Activated naive CD4-positive, alpha-beta T cell treated with anti-CD3 and anti-CD28 coated beads, Interleukin-2, amount 50 U/mL, for 24 hours (primary cell): ENCODE data around the gene UPB1.

Experiments
- H3K27ac Mint-ChIP-seq: one replicate; pipeline ENCODE4 v1.8.0; 2021; ENCODE audit warnings: mild to moderate bottlenecking, mixed read lengths
- H3K27me3 Mint-ChIP-seq: one replicate; pipeline ENCODE4 v1.8.0; 2021; ENCODE audit warnings: mixed read lengths
- H3K36me3 Mint-ChIP-seq: one replicate; pipeline ENCODE4 v1.8.0; 2021; ENCODE audit warnings: mixed read lengths
- H3K4me1 Mint-ChIP-seq: one replicate; pipeline ENCODE4 v1.8.0; 2021; ENCODE audit warnings: mixed read lengths
- H3K4me3 Mint-ChIP-seq: one replicate; pipeline ENCODE4 v1.8.0; 2021; ENCODE audit warnings: mild to moderate bottlenecking, mixed read lengths
- H3K9me3 Mint-ChIP-seq: one replicate; pipeline ENCODE4 v1.8.0; 2021; ENCODE audit warnings: mixed read lengths

Gene UPB1

GRCh38 chr22:24495365-24495675 lies 188 bp downstream of the UPB1 start:
- no peaks in the 10 kb centered on the region for H3K9me3 Mint-ChIP-seq

GRCh38 chr22:24496234-24496633 lies 1.1 kb downstream of the UPB1 start:
- peaks cover 11% of the 10 kb centered on the region for H3K4me1 Mint-ChIP-seq
- peaks cover 15% of the 10 kb centered on the region for H3K27me3 Mint-ChIP-seq

More at GRCh38 chr22:24495365-24495675, 188 bp downstream of the UPB1 start:
- Mint-ChIP-seq H3K36me3 (no peaks in the 10 kb centered on the region), H3K4me1 (peaks cover 11% of the 10 kb centered on the region), H3K27ac (no peak overlapping the region), H3K27me3 (peaks cover 15% of the 10 kb centered on the region), H3K4me3 (no peak overlapping the region)

GRCh38 chr22:24496661-24497060 lies 1.5 kb downstream of the UPB1 start:
- peaks cover 11% of the 10 kb centered on the region for H3K4me1 Mint-ChIP-seq
- H3K27ac Mint-ChIP-seq, result no peak overlapping the region
- H3K36me3 Mint-ChIP-seq, result no peaks in the 10 kb centered on the region
- H3K27me3 Mint-ChIP-seq, result peaks cover 15% of the 10 kb centered on the region
- no peak overlapping the region for H3K4me3 Mint-ChIP-seq
- H3K9me3 Mint-ChIP-seq, result no peaks in the 10 kb centered on the region

More at GRCh38 chr22:24496234-24496633, 1.1 kb downstream of the UPB1 start:
- no peak overlapping the region for H3K4me3 Mint-ChIP-seq
- no peak overlapping the region for H3K27ac Mint-ChIP-seq
- no peaks in the 10 kb centered on the region for H3K9me3 Mint-ChIP-seq
- H3K36me3 Mint-ChIP-seq, result no peaks in the 10 kb centered on the region

DNA sequence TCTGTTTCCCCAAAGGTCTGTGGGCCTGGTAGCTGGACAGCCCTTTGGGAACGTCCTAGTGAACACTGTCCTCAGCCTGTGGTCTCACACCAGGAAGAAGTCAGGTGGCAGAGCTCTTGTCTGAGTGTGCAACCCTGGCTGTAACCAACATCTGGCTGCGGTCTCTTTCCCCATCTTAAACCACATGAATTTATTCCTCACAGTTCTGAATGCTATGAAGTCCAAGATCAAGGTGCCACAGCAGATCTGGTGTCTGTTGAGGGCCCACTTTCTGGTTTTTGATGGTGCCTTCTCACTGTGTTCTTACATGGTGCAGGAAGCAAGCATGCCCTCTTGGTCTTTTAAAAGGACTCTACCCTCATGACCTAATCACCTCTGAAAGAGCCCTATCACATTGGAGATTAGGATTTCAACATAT lies 2.7 kb downstream of the UPB1 start:
- Mint-ChIP-seq H3K4me1 (peaks cover 11% of the 10 kb centered on the region), H3K36me3 (no peaks in the 10 kb centered on the region), H3K27me3 (peaks cover 10% of the 10 kb centered on the region), H3K4me3 (no peak overlapping the region), H3K9me3 (no peaks in the 10 kb centered on the region), H3K27ac (peak overlapping the region; percentile 4)

- Mint-ChIP-seq H3K4me3 (no peak overlapping the region), H3K9me3 (no peaks in the 10 kb centered on the region), H3K36me3 (no peaks in the 10 kb centered on the region), H3K4me1 (peaks cover 15% of the 10 kb centered on the region), H3K27ac (no peak overlapping the region), H3K27me3 (peaks cover 5% of the 10 kb centered on the region)
Observed at GRCh38 chr22:24498824-24499223, 3.7 kb downstream of the UPB1 start.

DNA sequence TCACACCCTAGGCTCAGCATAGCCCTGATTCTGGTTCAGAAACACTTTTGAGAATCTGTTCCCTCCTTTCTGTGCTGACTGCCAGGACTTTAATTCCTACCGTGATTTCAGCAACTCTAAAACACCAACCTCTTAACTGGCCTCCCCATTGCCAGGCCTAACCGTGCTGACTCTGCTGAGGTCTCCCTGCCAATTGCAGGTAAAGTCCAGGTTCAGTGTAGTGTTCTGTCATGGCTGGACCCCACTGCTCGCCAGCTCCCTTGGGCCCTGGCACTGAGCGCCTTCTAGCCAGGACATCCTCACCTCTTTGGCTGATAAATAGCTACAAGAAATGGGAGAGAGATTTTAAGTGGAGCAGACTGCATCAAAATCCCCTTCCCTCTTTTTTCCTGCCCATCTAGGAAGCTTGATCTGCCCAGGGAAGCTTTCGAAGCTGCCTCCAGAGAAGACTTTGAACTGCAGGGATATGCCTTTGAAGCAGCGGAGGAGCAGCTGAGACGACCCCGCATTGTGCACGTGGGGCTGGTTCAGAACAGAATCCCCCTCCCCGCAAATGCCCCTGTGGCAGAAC lies 4.7 kb downstream of the UPB1 start:
- no peaks in the 10 kb centered on the region for H3K36me3 Mint-ChIP-seq
- peaks cover 1% of the 10 kb centered on the region for H3K27me3 Mint-ChIP-seq
- no peak overlapping the region for H3K27ac Mint-ChIP-seq
- peaks cover 15% of the 10 kb centered on the region for H3K4me1 Mint-ChIP-seq
- no peaks in the 10 kb centered on the region for H3K9me3 Mint-ChIP-seq
- no peak overlapping the region for H3K4me3 Mint-ChIP-seq

DNA sequence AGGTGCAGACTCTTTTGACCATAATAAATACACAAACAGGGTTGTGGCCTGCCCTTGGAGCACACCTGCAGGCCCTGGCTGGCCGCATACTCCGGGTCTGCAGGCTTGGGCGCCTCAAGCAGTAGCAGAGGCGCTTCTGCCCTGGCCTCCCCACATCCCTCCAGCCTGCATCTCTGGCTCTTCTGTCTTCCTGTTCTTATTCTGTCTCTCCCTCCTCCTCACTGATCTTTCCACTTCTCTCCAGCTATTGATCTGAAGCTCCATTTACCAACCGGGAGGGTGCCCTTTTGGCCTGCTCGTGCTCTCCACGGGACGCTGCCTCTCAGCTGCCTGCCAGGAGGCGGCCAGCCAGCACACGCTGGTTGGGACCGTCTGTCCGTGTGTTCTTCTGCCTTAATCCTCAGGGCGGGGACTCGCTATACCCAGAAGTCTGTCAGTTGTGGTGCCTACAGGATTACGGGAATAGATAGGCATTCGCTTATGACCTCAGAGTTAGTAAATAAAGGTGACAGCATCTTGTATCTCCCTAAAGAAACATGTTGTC lies 5.2 kb downstream of the UPB1 start:
- peaks cover 1% of the 10 kb centered on the region for H3K27me3 Mint-ChIP-seq
- peaks cover 15% of the 10 kb centered on the region for H3K4me1 Mint-ChIP-seq
- no peak overlapping the region for H3K27ac Mint-ChIP-seq
- no peaks in the 10 kb centered on the region for H3K9me3 Mint-ChIP-seq
- H3K4me3 Mint-ChIP-seq, result no peak overlapping the region
- H3K36me3 Mint-ChIP-seq, result no peaks in the 10 kb centered on the region

GRCh38 chr22:24501301-24502005 lies 6.3 kb downstream of the UPB1 start:
- Mint-ChIP-seq H3K36me3 (no peaks in the 10 kb centered on the region), H3K4me3 (no peak overlapping the region), H3K9me3 (no peaks in the 10 kb centered on the region), H3K4me1 (peaks cover 15% of the 10 kb centered on the region), H3K27me3 (peaks cover 1% of the 10 kb centered on the region), H3K27ac (no peak overlapping the region)

GRCh38 chr22:24502034-24502433 lies 6.9 kb downstream of the UPB1 start:
- Mint-ChIP-seq H3K4me1 (peaks cover 15% of the 10 kb centered on the region), H3K27me3 (no peaks in the 10 kb centered on the region), H3K9me3 (no peaks in the 10 kb centered on the region), H3K4me3 (no peak overlapping the region), H3K27ac (no peak overlapping the region), H3K36me3 (no peaks in the 10 kb centered on the region)

DNA sequence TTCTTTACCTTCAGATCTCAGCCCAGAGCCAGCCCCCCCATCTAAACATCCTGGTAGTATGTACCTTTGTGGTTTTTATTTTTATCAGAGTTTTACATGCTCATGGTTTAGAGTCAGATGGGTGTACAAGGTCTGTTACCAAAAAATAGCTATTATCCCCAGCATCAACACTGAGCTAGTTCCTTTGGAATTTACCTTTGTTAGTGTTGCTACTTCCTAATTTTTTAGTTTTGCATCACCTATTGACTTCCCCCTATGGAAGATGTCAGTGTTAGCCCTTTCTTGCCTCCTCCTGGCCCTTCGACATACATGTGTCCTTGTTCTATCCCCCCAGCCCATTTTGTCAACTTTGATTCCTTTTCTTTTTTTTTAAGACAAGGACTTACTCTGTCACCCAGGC lies 7.4 kb downstream of the UPB1 start:
- no peak overlapping the region for H3K27ac Mint-ChIP-seq

GRCh38 chr22:24503137-24503842 lies 8.2 kb downstream of the UPB1 start:
- H3K27me3 Mint-ChIP-seq, result no peaks in the 10 kb centered on the region
- H3K4me3 Mint-ChIP-seq, result no peak overlapping the region
- no peak overlapping the region for H3K27ac Mint-ChIP-seq
- H3K9me3 Mint-ChIP-seq, result no peaks in the 10 kb centered on the region
- peaks cover 7% of the 10 kb centered on the region for H3K4me1 Mint-ChIP-seq
- H3K36me3 Mint-ChIP-seq, result no peaks in the 10 kb centered on the region

More for the DNA sequence above, 7.4 kb downstream of the UPB1 start:
- H3K4me1 Mint-ChIP-seq, result peaks cover 14% of the 10 kb centered on the region
- H3K36me3 Mint-ChIP-seq, result no peaks in the 10 kb centered on the region
- no peaks in the 10 kb centered on the region for H3K9me3 Mint-ChIP-seq
- no peaks in the 10 kb centered on the region for H3K27me3 Mint-ChIP-seq
- no peak overlapping the region for H3K4me3 Mint-ChIP-seq

- H3K27me3 Mint-ChIP-seq, result no peaks in the 10 kb centered on the region
- no peak overlapping the region for H3K27ac Mint-ChIP-seq
Observed at GRCh38 chr22:24503843-24504338, 8.8 kb downstream of the UPB1 start.

GRCh38 chr22:24504540-24504939 lies 9.4 kb downstream of the UPB1 start:
- no peak overlapping the region for H3K4me3 Mint-ChIP-seq
- no peaks in the 10 kb centered on the region for H3K36me3 Mint-ChIP-seq
- peaks cover 4% of the 10 kb centered on the region for H3K4me1 Mint-ChIP-seq
- no peak overlapping the region for H3K27ac Mint-ChIP-seq
- no peaks in the 10 kb centered on the region for H3K9me3 Mint-ChIP-seq
- no peaks in the 10 kb centered on the region for H3K27me3 Mint-ChIP-seq

More at GRCh38 chr22:24503843-24504338, 8.8 kb downstream of the UPB1 start:
- peaks cover 4% of the 10 kb centered on the region for H3K4me1 Mint-ChIP-seq
- no peak overlapping the region for H3K4me3 Mint-ChIP-seq
- H3K9me3 Mint-ChIP-seq, result no peaks in the 10 kb centered on the region
- no peaks in the 10 kb centered on the region for H3K36me3 Mint-ChIP-seq

GRCh38 chr22:24504956-24505736 lies 10.0 kb downstream of the UPB1 start:
- Mint-ChIP-seq H3K27me3 (no peaks in the 10 kb centered on the region), H3K27ac (no peak overlapping the region), H3K36me3 (no peaks in the 10 kb centered on the region), H3K4me3 (no peak overlapping the region), H3K4me1 (peaks cover 4% of the 10 kb centered on the region), H3K9me3 (no peaks in the 10 kb centered on the region)

- no peaks in the 10 kb centered on the region for H3K36me3 Mint-ChIP-seq
- peak overlapping the region; percentile 19 for H3K27ac Mint-ChIP-seq
- H3K4me1 Mint-ChIP-seq, result peaks cover 14% of the 10 kb centered on the region
- H3K4me3 Mint-ChIP-seq, result no peak overlapping the region
- no peaks in the 10 kb centered on the region for H3K27me3 Mint-ChIP-seq
- no peaks in the 10 kb centered on the region for H3K9me3 Mint-ChIP-seq
Observed at GRCh38 chr22:24506802-24507438, 11.8 kb downstream of the UPB1 start.
